ENCODE data around the gene RASA3. TPM values are rescaled to one million over a fixed set of nuclear protein-coding genes. Genes with fewer than 3 reads are reported as not detected.

RASA3 gene
- total RNA-seq, 2 experiments from 2014 or later = 3.6 to 17.9 TPM

- Histone ChIP-seq H2AFZ (ENCODE audit: low read length) (no peak overlapping the region), H3K4me1 (ENCODE audit: insufficient read depth, low read length, poor library complexity, severe bottlenecking) (no peaks in the 10 kb centered on the region), H3K36me3 (ENCODE audit: insufficient read depth, low read length) (no peaks in the 10 kb centered on the region), H3K27ac (ENCODE audit: low read depth, low read length, poor library complexity, severe bottlenecking) (no peak overlapping the region), H3K9me3 (ENCODE audit: low read length) (no peaks in the 10 kb centered on the region), H3K4me3 (ENCODE audit: low read depth, low read length, poor library complexity, severe bottlenecking) (no peak overlapping the region), H4K20me1 (ENCODE audit: insufficient read depth, low read length) (no peaks in the 10 kb centered on the region), H3K4me2 (ENCODE audit: low read length) (no peak overlapping the region), H3K9me2 (ENCODE audit: insufficient read depth, low read length) (no peaks in the 10 kb centered on the region), H3K79me2 (ENCODE audit: insufficient read depth, low read depth, low read length) (no peaks in the 10 kb centered on the region)
- BruUV-seq (replicated peaks) = no TSS peak
- TF ChIP-seq EZH2phosphoT487 (IDR thresholded peaks at IDR 0.05; ENCODE audit: borderline replicate concordance, low read depth, low read length) (no peak), CTCF (conservative IDR thresholded peaks at IDR 0.05; ENCODE audit: low read length) (no peak)
- no peak for DNase-seq (ENCODE audit: low spot score)
- ChIA-PET CTCF (ENCODE audit: unreplicated experiment) (no interaction called here), POLR2A (no interaction called here)
- intact Hi-C loops (cut with micrococcal nuclease; ENCODE audit: unreplicated experiment) = no loop called here
Observed at GRCh38 chr13:113997845-113998751, 134.3 kb downstream of the RASA3 start.

- ChIA-PET CTCF (ENCODE audit: unreplicated experiment) (no interaction called here), POLR2A (no interaction called here)
- no peak for DNase-seq (ENCODE audit: low spot score)
- no peaks in the 10 kb centered on the region for H3K9me2 ChIP-seq (ENCODE audit: insufficient read depth, low read length)
- H3K4me3 ChIP-seq (ENCODE audit: low read depth, low read length, poor library complexity, severe bottlenecking) = no peak overlapping the region
- H3K4me2 ChIP-seq (ENCODE audit: low read length) = no peak overlapping the region
- no peak overlapping the region for H2AFZ ChIP-seq (ENCODE audit: low read length)
- H3K27ac ChIP-seq (ENCODE audit: low read depth, low read length, poor library complexity, severe bottlenecking) = no peak overlapping the region
- BruUV-seq (replicated peaks) = no TSS peak
- H3K9me3 ChIP-seq (ENCODE audit: low read length) = no peaks in the 10 kb centered on the region
- TF ChIP-seq EZH2phosphoT487 (IDR thresholded peaks at IDR 0.05; ENCODE audit: borderline replicate concordance, low read depth, low read length) = no peak
- TF ChIP-seq CTCF (conservative IDR thresholded peaks at IDR 0.05; ENCODE audit: low read length) = no peak
- no peaks in the 10 kb centered on the region for H3K4me1 ChIP-seq (ENCODE audit: insufficient read depth, low read length, poor library complexity, severe bottlenecking)
- H4K20me1 ChIP-seq (ENCODE audit: insufficient read depth, low read length) = no peaks in the 10 kb centered on the region
- intact Hi-C loops (cut with micrococcal nuclease; ENCODE audit: unreplicated experiment) = no loop called here
- H3K36me3 ChIP-seq (ENCODE audit: insufficient read depth, low read length) = no peaks in the 10 kb centered on the region
- H3K79me2 ChIP-seq (ENCODE audit: insufficient read depth, low read depth, low read length) = no peaks in the 10 kb centered on the region
Observed at GRCh38 chr13:113996912-113997745, 135.3 kb downstream of the RASA3 start.
